RWPE1 (cell line): ENCODE results near the gene FOXJ3.

Experiments used
- CTCF ChIA-PET: fragments of 350-600 bp; sonication (Branson Sonifier 250); formaldehyde crosslinking; extraction: SDS; loops from one replicate; lab custom pipeline; 2021; lab: Yijun Ruan, JAX
- POLR2A ChIA-PET: fragments of 400-600 bp; formaldehyde crosslinking; extraction: SDS; loops from one replicate; lab custom pipeline; 2020; ENCODE audit warnings: antibody characterized with exemption; ENCODE audit not compliant: low non-redundant PET; lab: Yijun Ruan, JAX
- DNase-seq: peaks from one replicate; pipeline ENCODE4 v3.0.0; 2012; ENCODE audit warnings: low spot score
- H3K27ac ChIP-seq: fragments of 450-650 bp; 2 replicates; pipeline ENCODE4 v1.5.1; 2017
- TF ChIP-seq, protein P1 (sequence below): fragments of 450-650 bp; conservative IDR thresholded peaks from 2 replicates; pipeline ENCODE4 v1.5.1; 2017; ENCODE audit warnings: low read depth, mild to moderate bottlenecking

Gene FOXJ3

DNA sequence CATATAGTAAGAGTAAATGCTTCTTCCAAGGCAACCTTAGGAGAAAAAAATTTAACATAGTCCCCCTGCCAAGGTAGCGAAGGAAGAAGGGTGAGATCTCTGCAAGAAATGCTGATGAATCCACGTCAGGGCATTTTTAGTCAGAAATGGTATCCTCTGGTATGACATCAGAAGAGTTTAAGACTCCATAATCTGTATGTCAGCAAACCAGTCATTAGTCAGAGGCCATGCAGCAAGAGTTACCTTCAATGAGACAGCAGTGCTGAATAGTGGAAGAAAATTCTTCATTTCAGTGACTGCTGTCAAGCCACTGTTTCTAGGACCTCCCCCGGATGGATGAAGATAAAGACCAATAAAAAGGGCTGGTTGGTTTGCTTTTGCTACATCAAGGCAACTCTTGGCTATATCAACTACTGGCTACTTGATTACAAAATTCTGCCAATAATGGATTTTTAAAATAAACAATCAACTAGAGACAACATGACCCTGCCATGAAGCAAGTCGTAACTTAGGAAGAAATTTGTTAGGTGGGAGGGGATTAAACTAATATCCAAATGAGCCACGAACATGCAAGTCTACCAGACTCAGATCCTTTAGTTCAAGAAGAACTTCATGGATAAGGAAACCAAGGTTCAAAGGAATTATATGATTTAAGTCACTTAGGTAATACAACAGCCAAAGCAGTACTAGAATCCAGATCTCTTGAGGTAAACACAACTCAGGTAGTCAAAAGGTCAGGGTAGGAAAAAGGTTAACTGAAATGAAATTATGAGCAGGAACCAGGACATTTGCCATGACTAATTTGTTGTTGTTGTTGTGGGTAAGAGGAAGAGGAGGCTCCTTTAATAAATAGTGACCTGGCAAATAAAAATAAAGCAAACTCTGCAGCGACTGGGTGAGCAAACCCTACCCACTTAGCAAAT lies 144.8 kb downstream of the FOXJ3 start:
- H3K27ac ChIP-seq: no peak overlapping the region
- TF ChIP-seq, protein P1, sequence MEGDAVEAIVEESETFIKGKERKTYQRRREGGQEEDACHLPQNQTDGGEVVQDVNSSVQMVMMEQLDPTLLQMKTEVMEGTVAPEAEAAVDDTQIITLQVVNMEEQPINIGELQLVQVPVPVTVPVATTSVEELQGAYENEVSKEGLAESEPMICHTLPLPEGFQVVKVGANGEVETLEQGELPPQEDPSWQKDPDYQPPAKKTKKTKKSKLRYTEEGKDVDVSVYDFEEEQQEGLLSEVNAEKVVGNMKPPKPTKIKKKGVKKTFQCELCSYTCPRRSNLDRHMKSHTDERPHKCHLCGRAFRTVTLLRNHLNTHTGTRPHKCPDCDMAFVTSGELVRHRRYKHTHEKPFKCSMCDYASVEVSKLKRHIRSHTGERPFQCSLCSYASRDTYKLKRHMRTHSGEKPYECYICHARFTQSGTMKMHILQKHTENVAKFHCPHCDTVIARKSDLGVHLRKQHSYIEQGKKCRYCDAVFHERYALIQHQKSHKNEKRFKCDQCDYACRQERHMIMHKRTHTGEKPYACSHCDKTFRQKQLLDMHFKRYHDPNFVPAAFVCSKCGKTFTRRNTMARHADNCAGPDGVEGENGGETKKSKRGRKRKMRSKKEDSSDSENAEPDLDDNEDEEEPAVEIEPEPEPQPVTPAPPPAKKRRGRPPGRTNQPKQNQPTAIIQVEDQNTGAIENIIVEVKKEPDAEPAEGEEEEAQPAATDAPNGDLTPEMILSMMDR: no peak
- no peak for DNase-seq
- ChIA-PET CTCF (no interaction called here), POLR2A (no interaction called here)

DNA sequence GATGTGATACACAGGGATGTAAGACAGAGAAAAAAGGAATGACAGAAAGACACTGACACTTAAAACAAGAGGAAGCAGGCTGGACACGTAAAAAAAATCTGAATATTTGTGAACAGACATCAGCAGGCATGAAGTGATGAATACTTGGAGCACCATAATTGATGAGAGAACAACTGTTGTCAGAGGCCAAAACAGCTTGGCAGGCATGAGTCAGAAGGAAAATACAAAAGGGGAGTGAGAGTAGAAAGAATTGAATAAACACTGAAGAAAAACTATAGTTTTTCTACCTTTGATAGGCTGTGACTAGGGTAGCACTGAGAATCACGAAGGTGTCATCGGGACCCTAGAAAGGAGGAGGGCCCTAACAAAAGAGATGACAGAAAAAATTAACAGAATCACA lies 148.9 kb downstream of the FOXJ3 start:
- TF ChIP-seq, protein P1: no peak
- no peak for DNase-seq
- no peak overlapping the region for H3K27ac ChIP-seq
- ChIA-PET CTCF (interaction anchor here (1.5 kb wide), 1 partner anchor 13 kb away, joined by 5 read pairs; no protein-coding TSS in a partner anchor), POLR2A (no interaction called here)

DNA sequence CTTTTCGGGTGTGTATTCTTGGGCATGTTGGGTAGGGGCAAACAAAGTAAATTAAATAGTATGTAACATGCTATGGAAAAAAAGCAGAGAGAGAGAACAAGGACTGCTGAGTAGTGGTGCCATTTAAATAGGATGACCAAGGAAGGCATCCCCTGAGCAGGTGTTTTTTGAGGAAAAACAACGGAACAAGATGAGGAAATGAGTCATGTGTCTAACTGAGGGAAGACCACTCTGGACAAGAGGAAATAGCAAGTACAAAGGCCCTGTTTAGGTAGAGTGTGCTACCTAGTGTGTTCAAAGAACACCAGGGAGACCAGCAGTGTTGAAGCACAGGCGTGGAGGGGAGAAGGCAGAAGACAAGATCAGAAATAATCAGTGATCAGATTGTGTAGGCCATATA lies 150.4 kb downstream of the FOXJ3 start:
- H3K27ac ChIP-seq: no peak overlapping the region
- ChIA-PET POLR2A (no interaction called here), CTCF (interaction anchor here (1.5 kb wide), 1 partner anchor 11 kb away, joined by 5 read pairs; no protein-coding TSS in a partner anchor)
- DNase-seq: no peak
- TF ChIP-seq, protein P1: no peak

DNA sequence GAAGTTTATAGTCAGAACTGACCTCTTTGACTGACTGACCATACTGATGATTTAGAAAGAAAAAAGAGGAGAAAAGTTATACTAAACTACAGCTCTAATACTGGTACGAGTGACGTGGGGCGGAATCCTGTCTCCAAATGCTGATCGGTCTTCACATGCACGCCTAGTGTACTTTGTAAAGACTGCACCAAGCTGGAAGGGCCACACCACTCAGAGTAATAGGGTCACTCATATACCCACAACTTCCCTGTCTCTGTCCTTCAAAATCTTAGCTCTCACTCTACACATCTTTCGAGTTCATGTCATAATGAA lies 151.1 kb downstream of the FOXJ3 start:
- TF ChIP-seq, protein P1: no peak
- CTCF ChIA-PET: interaction anchor here (0.6 to 1.5 kb wide), 2 partner anchors 10 to 205 kb away, joined by 3 to 4 read pairs; no protein-coding TSS in a partner anchor
- no peak overlapping the region for H3K27ac ChIP-seq
- POLR2A ChIA-PET: no interaction called here
- DNase-seq: no peak

DNA sequence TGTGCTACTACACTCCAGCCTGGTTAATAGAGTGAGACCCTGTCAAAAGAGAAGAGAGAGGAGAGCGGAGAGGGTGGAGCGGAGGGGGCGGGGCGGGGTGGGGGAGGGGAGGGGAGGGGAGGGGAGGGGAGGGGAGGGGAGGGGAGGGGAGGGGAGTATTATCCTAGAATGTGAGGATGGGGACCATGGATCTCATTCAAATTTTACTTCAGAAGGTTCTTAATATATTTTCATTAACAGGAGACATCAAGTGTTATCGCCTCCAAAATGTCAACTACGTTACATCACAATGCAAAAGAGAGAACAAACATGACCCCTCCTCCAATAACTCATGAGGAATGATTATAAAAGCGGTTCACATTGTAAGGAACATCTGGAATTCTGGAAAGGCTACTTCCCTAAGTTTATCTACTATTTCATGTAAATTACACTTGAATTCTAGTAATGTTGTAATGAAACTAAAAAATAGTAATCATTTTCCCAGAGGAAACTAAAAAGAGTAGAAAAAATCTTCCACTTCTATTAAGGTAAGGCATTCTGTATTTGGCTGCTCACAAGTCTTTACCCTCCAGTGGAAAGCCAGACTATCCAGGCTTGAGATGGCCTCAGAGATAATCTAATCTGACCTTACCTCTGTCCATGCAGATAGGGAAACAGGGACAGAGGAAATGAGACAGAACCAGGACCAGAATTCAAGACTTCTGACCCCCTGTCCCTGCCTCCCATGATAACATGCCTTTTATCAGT lies 151.7 kb downstream of the FOXJ3 start:
- ChIA-PET POLR2A (no interaction called here), CTCF (interaction anchor here (0.6 to 1.5 kb wide), 2 partner anchors 10 to 205 kb away, joined by 3 to 4 read pairs; no protein-coding TSS in a partner anchor)
- no peak overlapping the region for H3K27ac ChIP-seq
- no peak for DNase-seq
- TF ChIP-seq, protein P1: no peak

DNA sequence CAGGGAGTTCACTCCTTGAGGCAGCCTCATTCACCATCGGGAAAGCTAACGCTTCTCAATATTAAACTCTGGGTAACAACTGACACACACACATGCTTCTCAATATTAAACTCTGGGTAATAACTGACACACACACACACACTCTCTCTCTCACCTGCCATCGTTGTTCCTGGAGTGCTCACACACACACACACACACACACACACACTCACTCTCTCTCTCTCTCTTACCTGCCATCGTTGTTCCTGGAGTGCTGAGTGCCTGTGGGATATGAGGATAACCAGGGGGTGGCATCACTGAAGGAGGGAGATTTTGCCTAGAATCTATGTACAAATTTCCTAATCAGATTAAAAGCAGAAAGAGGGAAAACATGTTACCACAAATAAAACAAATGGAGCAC lies 153.3 kb downstream of the FOXJ3 start:
- no peak overlapping the region for H3K27ac ChIP-seq
- TF ChIP-seq, protein P1: no peak
- CTCF ChIA-PET: no interaction called here
- POLR2A ChIA-PET: no interaction called here
- no peak for DNase-seq
